ENCODE measurements around the gene HSD17B4. TPM values are rescaled to one million over a fixed set of nuclear protein-coding genes. Genes with fewer than 3 reads are reported as not detected.

Gene HSD17B4
- 100 to 1,000 TPM; 205 to 356 (median 296) TPM for total RNA-seq

GRCh38 chr5:119452373-119453039, at the start of gene HSD17B4:
Gene HSD17B4, plus strand, starts transcription at chr5:119452497. Its CDS starts 79 bp downstream, at chr5:119452576.
- TF ChIP-seq CTCF (IDR thresholded peaks at IDR 0.05; ENCODE audit: low read depth) = no peak

GRCh38 chr5:119402555-119402954, 49.7 kb upstream of the HSD17B4 start:
- TF ChIP-seq CTCF (IDR thresholded peaks at IDR 0.05; ENCODE audit: low read depth) = no peak

GRCh38 chr5:119404033-119404432, 48.3 kb upstream of the HSD17B4 start:
- no peak for TF ChIP-seq CTCF (IDR thresholded peaks at IDR 0.05; ENCODE audit: low read depth)

- no peak for TF ChIP-seq CTCF (IDR thresholded peaks at IDR 0.05; ENCODE audit: low read depth)
Measured at GRCh38 chr5:119405419-119405818, 46.9 kb upstream of the HSD17B4 start.

- no peak for TF ChIP-seq CTCF (IDR thresholded peaks at IDR 0.05; ENCODE audit: low read depth)
Measured at GRCh38 chr5:119406551-119407110, 45.7 kb upstream of the HSD17B4 start.

GRCh38 chr5:119409235-119409815, 43.0 kb upstream of the HSD17B4 start:
- TF ChIP-seq CTCF (IDR thresholded peaks at IDR 0.05; ENCODE audit: low read depth) = no peak

- no peak for TF ChIP-seq CTCF (IDR thresholded peaks at IDR 0.05; ENCODE audit: low read depth)
Measured at GRCh38 chr5:119410448-119411159, 41.7 kb upstream of the HSD17B4 start.

All from subcutaneous adipose tissue (tissue), 4 donors.